Measurements from ENCODE around the gene LRCOL1. TPM values are rescaled to one million over a fixed set of nuclear protein-coding genes. Genes with fewer than 3 reads are reported as not detected.

LRCOL1 gene
- total and polyA plus RNA-seq, 2 of the 8 experiments (the other 6 are each of a cell fraction or from before 2014, with no cell fraction given) = not detected

- H3K56ac ChIP-seq (replicated peaks; ENCODE audit: insufficient read length, low read depth, low read length) = no peak overlapping the region
- no peak overlapping the region for H3K18ac ChIP-seq (ENCODE audit: extremely low read depth, low read length)
- H2AK5ac ChIP-seq (ENCODE audit: low read depth, low read length) = no peak overlapping the region
- DNase-seq (ENCODE audit: low read depth in 1 of 2, low spot score in 2 of 2) (no peak), FAIRE-seq (no peak)
- H4K20me1 ChIP-seq (replicated peaks in 1 of 2; ENCODE audit: control insufficient read depth in 1 of 2, insufficient read depth in 2 of 2, low read length in 2 of 2) = peaks cover 0 to 10% of the 10 kb centered on the region in 2 experiments
- ChIA-PET POLR2A (ENCODE audit: partially characterized antibody) (interaction anchor here (0.9 to 1.2 kb wide), 2 partner anchors 27 to 28 kb away, joined by 3 read pairs; no protein-coding TSS in a partner anchor), CTCF (ENCODE audit: partially characterized antibody) (interaction anchor here (1.1 to 8.0 kb wide), 2 partner anchors 13 to 23 kb away, joined by 3 to 61 read pairs; no protein-coding TSS in a partner anchor)
- no peak overlapping the region for H3K14ac ChIP-seq (ENCODE audit: insufficient read length)
- 94% methylated on average over 26 of the region's 27 CpGs; no CpG with 5 or more reads in 1 of the 2 experiments for WGBS, 2 experiments (ENCODE audit: extremely low coverage in 1 of 2, insufficient coverage in 1 of 2, insufficient read length in 1 of 2, insufficient replicate concordance in 2 of 2, low coverage in 1 of 2, low lambda C conversion rate in 2 of 2, missing lambda C conversion rate in 1 of 2)
- no peak overlapping the region for H3K27ac ChIP-seq (ENCODE audit: low read depth, low read length)
- no peak overlapping the region for H2BK12ac ChIP-seq (ENCODE audit: low read depth, low read length)
- no peak overlapping the region for H3K9ac ChIP-seq (replicated peaks in 1 of 4; ENCODE audit: extremely low read depth in 1 of 4, low read depth in 3 of 4, low read length in 3 of 4)
- no peaks in the 10 kb centered on the region for H3K9me3 ChIP-seq (ENCODE audit: insufficient read depth in 2 of 2, low read depth in 1 of 2, low read length in 1 of 2)
- no peak overlapping the region for H4K8ac ChIP-seq (ENCODE audit: extremely low read depth, insufficient read depth, low read length)
- no peak overlapping the region for H2BK5ac ChIP-seq (ENCODE audit: low read depth, low read length)
- no peak overlapping the region for H2BK15ac ChIP-seq (ENCODE audit: low read length)
- H3K4me1 ChIP-seq (replicated peaks in 1 of 4; ENCODE audit: control insufficient read depth in 3 of 4, insufficient read depth in 4 of 4, low read length in 3 of 4) = no peaks in the 10 kb centered on the region
- no peak overlapping the region for H3K4me3 ChIP-seq (ENCODE audit: extremely low read depth in 1 of 4, insufficient read depth in 2 of 4, low read depth in 3 of 4, low read length in 4 of 4)
- H3K4ac ChIP-seq (replicated peaks; ENCODE audit: insufficient read length, low read depth, low read length) = no peak overlapping the region
- H3K23ac ChIP-seq (ENCODE audit: insufficient read length) = no peak overlapping the region
- peaks cover 22 to 59% (median 51%) of the 10 kb centered on the region in 4 experiments for H3K36me3 ChIP-seq (ENCODE audit: control insufficient read depth in 2 of 4, insufficient read depth in 4 of 4, low read length in 3 of 4)
- TF ChIP-seq EGR1 (IDR thresholded peaks at IDR 0.05; ENCODE audit: borderline replicate concordance, low read depth, low read length) = no peak
- TF ChIP-seq RAD21 (IDR thresholded peaks at IDR 0.05 in 1 of 2, conservative IDR thresholded peaks at IDR 0.05 in 1 of 2; ENCODE audit: low read depth in 2 of 2, low read length in 2 of 2) = no peak
- no peaks in the 10 kb centered on the region for H3K79me1 ChIP-seq (ENCODE audit: low read depth, low read length)
- no peak overlapping the region for H2BK20ac ChIP-seq (ENCODE audit: low read length)
- no peak overlapping the region for H4K91ac ChIP-seq (replicated peaks; ENCODE audit: insufficient read length, low read length)
- H2BK120ac ChIP-seq (replicated peaks; ENCODE audit: low read depth, low read length) = no peak overlapping the region
- no peak overlapping the region for H2AFZ ChIP-seq (ENCODE audit: low read length)
- no peaks in the 10 kb centered on the region for H3K79me2 ChIP-seq (ENCODE audit: control insufficient read depth in 1 of 2, insufficient read depth in 2 of 2, low read length in 2 of 2)
- H3K27me3 ChIP-seq (replicated peaks in 1 of 4; ENCODE audit: control insufficient read depth in 3 of 4, extremely low read depth in 1 of 4, insufficient read depth in 3 of 4, low read length in 3 of 4) = no peaks in the 10 kb centered on the region
- H3K4me2 ChIP-seq (ENCODE audit: insufficient read depth in 1 of 2, low read depth in 2 of 2, low read length in 2 of 2) = no peak overlapping the region
- no peaks in the 10 kb centered on the region for H3K23me2 ChIP-seq (ENCODE audit: low read depth, low read length)
- H4K5ac ChIP-seq (ENCODE audit: insufficient read length, low read depth, low read length) = no peak overlapping the region
Observed at GRCh38 chr12:132649226-132649945, 39.0 kb upstream of the LRCOL1 start.

All from H1 (cell line).